Kidney (tissue), 14 donors: ENCODE measurements around the gene ZNF580. TPM values are rescaled to one million over a fixed set of nuclear protein-coding genes. Genes with fewer than 3 reads are reported as not detected.

Experiments
- DNase-seq, 5 donors: peaks; one replicate each; pipeline ENCODE4 v3.0.0-alpha.2; 2013 to 2020
- FAIRE-seq: peaks from 2 replicates; lab custom pipeline; 2012; peaks lifted over from hg19 to GRCh38; lab: Jason Lieb, UNC
- H3K27ac ChIP-seq, 2 donors: one replicate each; pipeline ENCODE4 v1.7.0; 2013; ENCODE audit warnings: low read depth in 2 of 2, low read length in 2 of 2, inconsistent platforms in 1 of 2
- H3K27me3 ChIP-seq: one replicate; pipeline ENCODE4 v1.7.1; 2013; ENCODE audit warnings: low read length, inconsistent platforms; ENCODE audit not compliant: control insufficient read depth, insufficient read depth
- H3K36me3 ChIP-seq, 3 donors: one replicate each; pipeline versions ENCODE4 v1.7.0 to v1.7.1; 2013; ENCODE audit warnings: low read length in 3 of 3, control low read depth in 1 of 3, inconsistent platforms in 1 of 3; ENCODE audit not compliant: insufficient read depth in 3 of 3, control insufficient read depth in 2 of 3
- H3K4me1 ChIP-seq, 3 donors: one replicate each; pipeline versions ENCODE4 v1.7.0 to v1.7.1; 2013; ENCODE audit warnings: low read length in 3 of 3, inconsistent platforms in 1 of 3, low read depth in 1 of 3; ENCODE audit not compliant: control insufficient read depth in 2 of 3, insufficient read depth in 2 of 3
- H3K4me3 ChIP-seq, 3 donors: one replicate each; pipeline versions ENCODE4 v1.7.0 to v1.8.1; 2013; ENCODE audit warnings: low read length in 3 of 3, control low read depth in 1 of 3, inconsistent platforms in 1 of 3
- H3K9ac ChIP-seq, 3 donors: one replicate each; pipeline versions ENCODE4 v1.7.0 to v1.7.1; 2013; ENCODE audit warnings: low read length in 3 of 3, control low read depth in 1 of 3, inconsistent platforms in 1 of 3
- H3K9me3 ChIP-seq, 3 donors: one replicate each; pipeline versions ENCODE4 v1.7.0 to v1.7.1; 2013; ENCODE audit warnings: low read length in 3 of 3, control low read depth in 1 of 3, inconsistent platforms in 1 of 3; ENCODE audit not compliant: control insufficient read depth in 2 of 3, insufficient read depth in 1 of 3
- CTCF ChIP-seq: IDR thresholded peaks from 3 replicates; pipeline ENCODE4 v1.5.1; 2012; ENCODE audit warnings: mild to moderate bottlenecking, moderate library complexity, borderline replicate concordance; ENCODE audit not compliant: insufficient read depth; ENCODE audit errors: extremely low read depth
- intact Hi-C: fragments of 100-400 bp; cut with DNase I; formaldehyde crosslinking; loops from one replicate; pipeline ENCODE4 v1.11.1; 2022
- polyA plus RNA-seq: library from polyadenylated mRNA; stranded (reverse); fragments of 350-450 nt; fragmentation: Illumina TruSeq; extraction: RNeasy Lipid Tissue Mini Kit (QIAGEN cat#74804); gene quantifications from one replicate; pipeline ENCODE4 v1.2.3, GENCODE V29; 2014; ENCODE audit warnings: low read depth, low replicate concordance; ENCODE audit not compliant: insufficient read depth
- total RNA-seq: library from RNA; stranded (reverse); fragmentation: NEBNext Ultra II Directional; extraction: Animal tissue kit (Norgen Biotek cat#: 25700); gene quantifications from one replicate; pipeline ENCODE4 v1.2.1, GENCODE V29; 2021
- donor health status: control.
- donor health status: control.
- donor health status: control.
- donor health status: control.
- donor health status: control.
- donor health status: DM: yes; HTN: yes; CAD: no.
- donor health status: Normal renal cell carcinoma (clear cell type).

Gene ZNF580
- total and polyA plus RNA-seq, 2 donors from 2014 or later = 47.0 to 56.8 TPM

DNA sequence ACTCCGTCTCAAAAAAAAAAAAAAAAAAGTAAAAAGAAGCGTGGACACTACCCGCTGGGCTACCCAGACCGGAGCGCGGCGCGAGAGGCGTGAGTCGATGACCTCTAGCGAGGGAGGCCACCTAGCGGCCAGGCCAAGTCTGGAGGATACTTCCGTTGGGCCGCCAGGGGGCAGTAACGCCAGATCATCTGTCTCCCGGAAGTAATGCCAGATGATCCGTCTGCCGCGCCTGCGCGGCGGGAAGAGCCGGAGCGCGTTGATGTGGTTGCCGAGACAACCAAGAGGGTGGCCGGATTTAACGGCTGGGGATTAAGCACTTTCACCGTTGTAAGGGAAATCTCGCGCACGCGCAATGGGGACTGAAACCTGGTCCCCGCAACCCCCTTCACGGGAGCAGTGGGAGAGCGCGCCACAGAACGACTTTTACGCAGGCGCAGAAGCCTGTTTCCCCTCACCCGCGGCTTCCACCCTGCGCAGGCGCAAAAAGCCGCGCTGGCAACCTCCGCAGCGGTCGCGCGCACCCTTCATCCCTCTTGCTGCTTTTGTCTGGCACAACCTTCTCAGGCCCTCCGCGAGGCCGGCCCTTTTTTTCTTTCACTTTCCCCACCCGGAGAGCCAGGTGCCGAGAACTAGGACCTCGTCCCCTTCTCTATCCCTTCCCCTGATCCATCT is 13.0 kb downstream of the ZNF580 start:
- Histone ChIP-seq H3K9ac (peak overlapping the region; percentile 83 to 96 (median 84)), H3K27ac (peak overlapping the region; percentile 99), H3K27me3 (no peaks in the 10 kb centered on the region), H3K9me3 (no peaks in the 10 kb centered on the region), H3K36me3 (no peaks in the 10 kb centered on the region), H3K4me1 (peaks cover 8 to 37% (median 10%) of the 10 kb centered on the region in 3 donors), H3K4me3 (peak overlapping the region; percentile 95 to 97 (median 96))
- DNase-seq = peak; percentile 99 to 100 (median 100)
- peak; percentile 73 for FAIRE-seq
- TF ChIP-seq CTCF = peak; percentile 100
- intact Hi-C loops = no loop called here

DNA sequence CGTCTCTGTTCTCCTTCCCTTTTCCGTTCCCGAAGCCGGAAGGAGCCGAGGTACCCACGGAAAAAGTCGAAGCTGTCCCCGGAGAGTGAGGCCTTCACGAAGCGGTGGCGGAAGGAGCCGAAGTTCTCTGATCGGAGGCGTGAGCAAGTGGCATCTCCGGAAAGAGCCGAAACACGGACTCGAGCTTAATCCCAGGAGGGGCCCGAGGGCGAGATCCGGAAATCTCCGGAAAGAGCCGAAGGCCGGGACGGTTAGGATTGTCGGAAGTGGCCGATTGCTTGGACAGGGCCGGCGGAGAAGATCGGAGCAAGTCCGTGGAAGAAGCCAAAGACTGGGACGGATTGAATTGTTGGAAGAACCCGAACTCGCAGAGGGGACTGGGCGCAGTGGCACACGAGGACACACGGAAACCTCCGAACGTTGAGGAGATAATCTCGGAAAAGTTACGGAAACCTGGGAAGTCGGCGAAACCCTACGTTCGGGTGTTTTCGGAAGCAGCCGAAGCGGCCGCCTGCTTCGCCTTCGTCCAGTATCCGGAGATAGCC is 13.6 kb downstream of the ZNF580 start:
- peaks cover 8 to 31% (median 10%) of the 10 kb centered on the region in 3 donors for H3K4me1 ChIP-seq
- no peaks in the 10 kb centered on the region for H3K9me3 ChIP-seq
- peak overlapping the region; percentile 99 for H3K27ac ChIP-seq
- DNase-seq = peak; percentile 100
- H3K4me3 ChIP-seq = peak overlapping the region; percentile 95 to 97 (median 96)
- no peaks in the 10 kb centered on the region for H3K27me3 ChIP-seq
- no peak for TF ChIP-seq CTCF
- H3K36me3 ChIP-seq = no peaks in the 10 kb centered on the region
- H3K9ac ChIP-seq = peak overlapping the region; percentile 96 to 98 (median 97)
- intact Hi-C loops = no loop called here
- peak; percentile 95 for FAIRE-seq

GRCh38 chr19:55654868-55655647 is 14.3 kb downstream of the ZNF580 start, which contains the start of gene U2AF2:
TSS of gene U2AF2 (plus strand) at chr19:55655035. CDS start at chr19:55655105, 70 bp downstream.
- intact Hi-C loops = no loop called here
- Histone ChIP-seq H3K4me3 (peak within 1 kb of the TSS; percentile 95 to 97 (median 96)), H3K27me3 (no peaks in the 10 kb centered on the region), H3K9me3 (no peaks in the 10 kb centered on the region), H3K27ac (peak within 1 kb of the TSS; percentile 99), H3K4me1 (peaks cover 8 to 29% (median 10%) of the 10 kb centered on the region in 3 donors), H3K36me3 (no peaks in the 10 kb centered on the region), H3K9ac (peak within 1 kb of the TSS; percentile 96 to 98 (median 97))
- FAIRE-seq (no peak), DNase-seq (peak; percentile 97 to 99 (median 98))
- TF ChIP-seq CTCF = no peak
